ENCODE data around the gene BEND7.
"Not testable (repeated sequence)": the region's sequence is repeated elsewhere in the genome, so short reads cannot be mapped to it uniquely, and the experiment has no call there.

BEND7 gene

DNA sequence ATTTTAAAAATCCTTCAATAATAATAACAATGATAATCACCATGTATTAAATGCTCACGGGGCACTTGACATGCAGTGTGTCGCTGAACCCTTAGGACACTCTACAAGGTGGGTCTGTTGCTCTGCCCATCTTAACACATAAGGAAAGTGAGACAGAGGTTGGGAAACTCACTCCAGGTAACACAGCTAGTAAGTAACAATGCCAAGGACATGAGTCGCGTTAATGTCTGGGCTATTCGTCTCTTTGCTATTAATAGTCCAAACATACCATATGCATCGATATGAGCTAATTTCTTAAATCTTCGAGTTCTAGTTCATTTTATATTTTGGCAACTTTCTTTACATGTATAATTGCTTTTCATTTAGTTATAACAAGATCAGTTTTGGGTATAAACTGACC is 79.5 kb downstream of the BEND7 start:
- H3K9me3 ChIP-seq = no peaks in the 10 kb centered on the region
- peaks cover 3% of the 10 kb centered on the region for H3K36me3 ChIP-seq (replicated peaks)
- no peak for DNase-seq (ENCODE audit: low spot score in 2 of 2)
- in situ Hi-C loops (cut with MboI; ENCODE audit: low sequenced_read_pairs) = no loop called here
- H3K27me3 ChIP-seq (ENCODE audit: low read depth) = no peaks in the 10 kb centered on the region
- H3K4me3 ChIP-seq = no peak overlapping the region
- H3K4me1 ChIP-seq = no peaks in the 10 kb centered on the region

DNA sequence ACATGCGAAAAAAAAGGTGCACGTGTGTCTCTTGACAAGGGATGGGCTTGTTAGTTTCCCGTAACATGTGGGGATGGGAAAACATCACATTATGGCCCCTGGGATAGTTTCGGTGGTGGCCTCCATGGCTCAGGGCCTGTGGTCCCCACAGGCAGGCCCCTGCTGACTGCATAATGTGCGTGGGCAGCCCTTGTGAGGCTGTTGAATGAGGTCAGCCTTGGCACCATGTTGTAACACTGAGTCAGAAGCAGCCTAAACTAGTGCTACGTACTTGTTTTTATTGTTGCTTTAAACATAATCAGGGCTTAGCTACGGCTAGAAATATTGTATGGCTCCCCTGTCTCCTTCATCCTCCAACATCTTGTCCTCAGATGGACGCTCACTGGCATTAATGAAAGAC is 80.6 kb downstream of the BEND7 start:
- H3K27me3 ChIP-seq (ENCODE audit: low read depth) = no peaks in the 10 kb centered on the region
- in situ Hi-C loops (cut with MboI; ENCODE audit: low sequenced_read_pairs) = no loop called here
- H3K9me3 ChIP-seq = no peaks in the 10 kb centered on the region
- no peak for DNase-seq (ENCODE audit: low spot score in 2 of 2)
- H3K4me1 ChIP-seq = no peaks in the 10 kb centered on the region; the same call in 1 of the 2 replicates
- peaks cover 3% of the 10 kb centered on the region for H3K36me3 ChIP-seq (replicated peaks)
- no peak overlapping the region for H3K4me3 ChIP-seq

DNA sequence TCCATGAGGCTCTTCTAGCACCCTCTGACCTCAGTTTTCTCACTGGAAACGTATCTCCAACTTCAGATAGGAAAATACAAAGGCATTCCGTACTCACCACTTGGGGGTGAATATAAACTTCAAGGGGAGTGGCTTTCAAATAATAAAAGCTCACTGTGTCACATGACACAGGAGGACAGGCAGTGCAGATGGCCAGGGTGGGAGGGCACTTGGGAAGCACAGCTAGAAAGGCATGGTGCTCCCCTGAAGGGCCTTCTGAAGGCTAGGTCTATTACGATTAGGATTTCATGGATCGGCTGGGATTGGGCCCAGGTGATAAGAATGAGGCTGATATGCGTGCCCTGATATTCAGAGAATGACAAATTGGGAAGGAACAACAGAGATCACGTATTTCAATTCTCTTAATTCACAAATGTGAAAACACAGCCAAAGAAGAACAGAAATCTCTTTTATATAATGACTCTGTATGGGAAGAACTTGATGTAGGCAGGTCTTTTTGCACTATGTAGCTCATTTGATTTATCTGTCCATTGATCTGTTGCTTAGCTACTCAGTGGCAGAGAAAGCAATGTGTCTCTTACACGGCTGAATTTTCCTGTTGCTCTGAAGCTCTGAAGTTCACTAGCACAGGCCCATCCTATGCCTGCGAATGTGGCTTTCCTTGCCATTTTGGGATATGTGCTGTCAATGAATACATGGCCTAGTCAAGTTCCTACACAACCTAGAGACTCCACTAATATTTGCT is 83.0 kb downstream of the BEND7 start:
- Histone ChIP-seq H3K27me3 (ENCODE audit: low read depth) (no peaks in the 10 kb centered on the region), H3K4me1 (peaks cover 9% of the 10 kb centered on the region), H3K9me3 (no peaks in the 10 kb centered on the region), H3K36me3 (replicated peaks) (peaks cover 3% of the 10 kb centered on the region; the same call in 1 of the 2 replicates), H3K4me3 (no peak overlapping the region)
- DNase-seq (ENCODE audit: low spot score in 2 of 2) = no peak
- in situ Hi-C loops (cut with MboI; ENCODE audit: low sequenced_read_pairs) = no loop called here

DNA sequence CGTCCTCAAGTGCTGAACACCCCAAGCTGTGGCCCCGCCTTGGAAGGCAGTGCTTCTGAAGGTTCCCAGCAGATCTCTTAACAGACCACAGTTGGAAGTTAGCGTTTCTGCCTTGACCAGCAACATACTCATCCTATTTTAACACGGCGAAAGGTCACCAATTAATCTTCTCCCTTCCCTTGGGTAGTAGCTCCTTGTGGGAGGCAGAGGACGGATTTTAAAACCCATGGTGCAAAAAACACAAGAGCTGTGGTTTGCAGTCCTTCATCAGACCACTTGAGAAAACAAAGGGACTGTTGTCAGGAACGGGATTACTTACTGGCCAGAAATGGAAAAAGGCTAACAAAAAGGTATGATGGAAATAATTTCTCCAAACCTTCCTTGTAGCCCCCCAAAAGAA is 87.3 kb downstream of the BEND7 start:
- Histone ChIP-seq H3K36me3 (replicated peaks) (peaks cover 1% of the 10 kb centered on the region; the same call in 1 of the 2 replicates), H3K4me3 (no peak overlapping the region), H3K9me3 (no peaks in the 10 kb centered on the region), H3K4me1 (peaks cover 11% of the 10 kb centered on the region), H3K27me3 (ENCODE audit: low read depth) (no peaks in the 10 kb centered on the region)
- DNase-seq (ENCODE audit: low spot score in 2 of 2) = no peak
- in situ Hi-C loops (cut with MboI; ENCODE audit: low sequenced_read_pairs) = loop anchor here (5.0 kb wide), 1 partner anchor 64 kb away; no protein-coding TSS in a partner anchor

DNA sequence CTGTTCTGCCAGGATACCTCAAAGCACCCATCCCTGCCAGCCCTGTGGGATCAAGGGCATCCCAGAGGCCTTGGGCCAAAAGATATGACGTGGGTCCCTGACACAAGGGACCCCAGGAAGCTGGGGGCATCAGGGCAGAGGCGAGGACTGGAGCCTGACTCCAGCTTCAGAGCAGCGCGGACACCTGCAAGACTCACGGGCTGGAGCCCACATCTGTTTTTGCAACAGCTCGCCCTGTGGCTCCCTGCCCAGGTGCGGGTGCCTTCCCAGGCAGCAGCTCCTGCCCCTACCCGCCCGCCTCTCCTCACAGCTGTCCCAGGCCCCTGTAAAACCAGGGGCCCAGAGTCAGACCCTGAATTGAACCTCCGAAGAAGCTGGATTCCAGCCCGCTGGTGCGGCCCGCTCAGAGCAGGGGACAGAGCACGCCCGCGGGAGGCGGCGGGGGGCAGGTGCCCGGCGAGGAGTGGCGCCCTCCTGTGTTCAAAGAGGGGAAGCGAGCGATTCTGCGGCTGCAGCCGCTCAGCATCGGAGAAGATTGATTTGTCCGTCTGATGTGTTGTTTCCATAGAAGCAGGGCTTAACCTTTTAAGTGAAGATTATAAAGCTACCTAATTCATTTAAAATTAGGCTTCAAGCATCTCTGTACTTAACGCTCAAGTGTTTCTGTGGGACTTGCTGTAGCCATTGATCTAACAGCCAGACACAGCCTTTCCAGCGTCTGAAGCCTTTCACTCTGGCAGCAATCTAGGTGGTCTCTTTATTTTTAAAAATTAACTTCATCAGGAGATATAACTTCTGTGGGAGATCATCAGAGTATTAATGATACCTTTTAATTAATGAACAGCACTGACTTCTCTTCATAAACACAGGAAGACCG is 88.4 kb downstream of the BEND7 start:
- H3K4me1 ChIP-seq = peaks cover 11% of the 10 kb centered on the region
- DNase-seq (ENCODE audit: low spot score in 2 of 2) = peak; percentile 51 to 83
- H3K27me3 ChIP-seq (ENCODE audit: low read depth) = no peaks in the 10 kb centered on the region
- H3K4me3 ChIP-seq = peak overlapping the region; percentile 16; the same call in 1 of the 2 replicates
- no peaks in the 10 kb centered on the region for H3K9me3 ChIP-seq
- no peaks in the 10 kb centered on the region for H3K36me3 ChIP-seq (replicated peaks)
- in situ Hi-C loops (cut with MboI; ENCODE audit: low sequenced_read_pairs) = loop anchor here (5.0 kb wide), 1 partner anchor 63 kb away; no protein-coding TSS in a partner anchor

DNA sequence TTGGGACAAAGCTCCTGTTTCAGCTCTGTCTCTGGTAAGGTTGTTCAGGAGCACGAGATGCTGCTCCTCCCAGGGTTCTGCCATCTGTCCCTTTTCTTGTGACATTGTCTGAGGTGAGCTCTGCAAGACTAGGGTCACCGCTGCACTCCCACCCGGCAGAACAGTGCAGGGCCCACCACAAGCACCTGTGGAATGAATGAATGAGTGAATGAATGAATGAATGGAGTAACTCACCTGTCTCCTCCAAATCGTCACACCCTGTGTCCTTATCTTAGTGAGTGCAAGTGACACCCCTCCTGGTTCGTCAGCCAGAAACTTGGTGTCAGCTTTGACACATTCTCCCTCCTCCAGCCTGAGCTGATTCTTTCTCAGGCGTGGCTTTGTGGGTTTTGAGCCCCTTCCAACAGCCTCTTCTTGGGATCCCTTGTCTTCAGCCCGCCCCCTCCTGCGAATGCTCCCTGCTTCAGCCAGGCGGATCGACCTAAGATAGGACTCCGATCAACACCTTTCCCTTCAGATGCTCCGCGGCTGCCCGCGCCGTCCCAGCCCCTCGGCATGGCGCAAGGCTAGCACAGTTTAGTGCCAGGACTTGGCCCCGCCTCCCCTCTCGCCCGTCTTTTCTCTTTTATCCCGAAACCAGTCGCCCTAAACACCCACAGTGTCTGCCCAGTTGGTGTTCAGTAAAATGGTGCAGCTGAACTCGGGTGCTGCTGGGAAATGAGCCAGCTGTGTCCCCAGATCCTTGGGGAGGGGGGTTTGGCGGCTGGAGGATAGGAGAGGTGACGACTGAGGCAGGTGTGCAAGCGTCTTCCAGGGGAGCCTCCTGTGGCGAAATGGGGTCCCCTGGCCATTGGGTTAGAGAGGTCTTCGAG is 89.3 kb downstream of the BEND7 start:
- Histone ChIP-seq H3K27me3 (ENCODE audit: low read depth) (no peaks in the 10 kb centered on the region), H3K4me3 (no peak overlapping the region), H3K4me1 (peaks cover 11% of the 10 kb centered on the region), H3K36me3 (replicated peaks) (no peaks in the 10 kb centered on the region), H3K9me3 (no peaks in the 10 kb centered on the region)
- in situ Hi-C loops (cut with MboI; ENCODE audit: low sequenced_read_pairs) = loop anchor here (5.0 kb wide), 1 partner anchor 62 kb away; no protein-coding TSS in a partner anchor
- DNase-seq (ENCODE audit: low spot score in 2 of 2) = no peak

DNA sequence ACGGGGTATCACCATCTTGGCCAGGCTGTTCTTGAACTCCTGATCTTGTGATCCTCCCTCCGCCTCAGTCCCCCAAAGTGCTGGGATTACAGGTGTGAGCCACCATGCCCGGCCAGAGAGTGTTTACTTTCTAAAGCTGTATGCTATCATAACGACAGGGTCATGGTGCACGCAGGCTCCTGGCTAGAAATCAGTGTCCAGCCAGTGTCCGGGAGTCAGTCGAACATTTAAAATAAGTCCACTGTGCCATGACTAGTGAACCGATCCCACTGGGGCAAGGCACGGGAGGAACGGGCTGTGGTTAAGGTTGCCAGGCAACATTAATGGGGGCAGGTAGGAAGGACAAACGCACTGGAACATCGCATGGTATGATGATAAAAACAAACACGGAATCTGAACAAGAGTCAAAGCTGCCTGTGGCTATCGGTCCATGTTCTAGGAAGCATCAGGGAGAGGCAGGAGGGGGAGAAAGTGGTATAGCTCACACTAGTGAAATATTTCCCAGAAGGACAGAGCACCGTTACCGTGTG is 91.7 kb downstream of the BEND7 start:
- in situ Hi-C loops (cut with MboI; ENCODE audit: low sequenced_read_pairs) = no loop called here
- H3K9me3 ChIP-seq = no peaks in the 10 kb centered on the region
- H3K27me3 ChIP-seq (ENCODE audit: low read depth) = no peaks in the 10 kb centered on the region
- peaks cover 3% of the 10 kb centered on the region; the same call in 1 of the 2 replicates for H3K4me1 ChIP-seq
- no peak overlapping the region for H3K4me3 ChIP-seq
- no peak for DNase-seq (ENCODE audit: low spot score in 2 of 2)
- H3K36me3 ChIP-seq (replicated peaks) = no peaks in the 10 kb centered on the region

DNA sequence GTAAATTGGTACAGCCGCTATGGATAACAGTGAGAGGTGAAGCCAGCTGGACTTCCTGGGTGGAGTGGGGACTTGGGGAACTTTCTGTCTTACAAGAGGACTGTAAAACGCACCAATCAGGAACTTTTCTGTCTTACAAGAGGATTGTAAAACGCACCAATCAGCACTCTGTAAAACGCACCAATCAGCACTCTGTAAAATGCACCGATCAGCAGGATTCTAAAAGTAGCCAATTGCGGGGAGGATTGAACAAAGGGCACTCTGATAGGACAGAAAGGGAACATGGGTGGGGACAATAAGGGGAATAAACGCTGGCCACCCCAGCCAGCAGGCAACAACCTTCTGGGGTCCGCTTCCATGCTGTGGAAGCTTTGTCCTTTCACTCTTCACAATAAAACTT is 100.9 kb downstream of the BEND7 start:
- H3K4me1 ChIP-seq; H3K4me3 ChIP-seq; DNase-seq (ENCODE audit: low spot score in 2 of 2); H3K9me3 ChIP-seq; in situ Hi-C loops (cut with MboI; ENCODE audit: low sequenced_read_pairs); H3K36me3 ChIP-seq (replicated peaks): not testable (repeated sequence)
- H3K27me3 ChIP-seq (ENCODE audit: low read depth) = peaks cover 11% of the 10 kb centered on the region

DNA sequence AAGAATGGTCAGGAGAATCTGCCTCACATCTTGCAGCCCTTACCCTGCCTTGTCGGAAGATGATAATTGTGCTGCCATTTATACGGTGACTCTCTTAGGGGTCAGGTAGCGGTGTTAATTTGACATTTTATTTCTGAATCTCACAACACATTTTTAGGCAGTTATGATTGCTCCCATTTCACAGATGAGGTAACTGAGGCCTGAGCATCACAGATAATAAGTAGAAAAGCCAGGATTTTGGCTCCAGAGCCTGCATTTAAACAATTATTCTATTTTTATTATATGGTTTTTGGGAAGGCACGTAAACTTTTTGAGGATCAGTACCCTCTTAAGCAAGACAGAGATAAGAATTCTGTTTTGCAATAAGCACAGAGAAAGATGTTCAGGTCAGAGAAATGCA is 103.4 kb downstream of the BEND7 start:
- Histone ChIP-seq H3K9me3 (no peaks in the 10 kb centered on the region), H3K4me1 (no peaks in the 10 kb centered on the region), H3K4me3 (no peak overlapping the region), H3K36me3 (replicated peaks) (no peaks in the 10 kb centered on the region), H3K27me3 (ENCODE audit: low read depth) (peaks cover 11% of the 10 kb centered on the region)
- DNase-seq (ENCODE audit: low spot score in 2 of 2) = no peak
- in situ Hi-C loops (cut with MboI; ENCODE audit: low sequenced_read_pairs) = no loop called here

DNA sequence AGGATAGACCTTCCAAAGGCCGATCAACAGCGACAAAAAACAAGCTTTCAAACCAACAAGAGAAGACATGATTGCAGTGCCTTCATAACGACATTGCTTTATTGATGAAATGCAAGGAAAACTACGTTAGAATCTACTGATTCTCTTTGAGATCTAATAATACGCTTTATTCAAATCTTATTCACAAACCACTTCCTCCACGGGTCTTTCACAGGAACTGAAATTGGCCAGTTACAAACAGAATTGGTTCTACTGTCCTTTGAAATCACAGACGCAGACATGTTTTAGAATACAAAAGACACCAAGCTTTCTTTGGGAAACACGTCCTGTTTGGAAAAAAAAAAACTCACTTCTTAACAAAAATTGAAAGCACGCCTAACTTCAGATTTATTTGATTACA is 106.0 kb downstream of the BEND7 start:
- no peaks in the 10 kb centered on the region for H3K9me3 ChIP-seq
- no peak for DNase-seq (ENCODE audit: low spot score in 2 of 2)
- in situ Hi-C loops (cut with MboI; ENCODE audit: low sequenced_read_pairs) = no loop called here

DNA sequence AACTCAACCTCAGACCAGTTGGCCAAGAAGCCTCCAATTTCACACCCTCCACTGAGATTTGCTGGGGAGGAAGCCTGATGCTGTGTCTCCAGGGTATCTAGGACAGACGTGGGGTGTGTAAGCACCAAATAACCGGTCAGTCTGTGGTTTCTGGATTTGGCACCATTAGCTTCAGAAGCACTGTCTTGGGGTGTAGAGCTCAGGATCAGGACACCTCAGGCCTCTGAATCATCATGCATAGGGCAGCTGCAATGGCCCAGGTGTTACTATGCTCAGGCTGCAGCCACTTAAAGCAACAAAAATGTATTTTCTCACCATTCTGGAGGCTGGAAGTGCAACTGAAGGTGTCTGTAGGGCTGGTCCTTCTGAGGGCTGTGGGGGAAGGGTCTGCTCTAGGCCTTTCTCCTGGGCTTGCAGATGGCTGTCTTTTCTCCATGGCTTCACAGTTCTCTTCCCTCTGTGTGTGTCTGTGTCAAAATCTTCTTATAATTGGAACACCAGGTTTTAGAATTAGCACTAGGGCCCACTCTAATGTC is 107.4 kb downstream of the BEND7 start:
- DNase-seq (ENCODE audit: low spot score in 2 of 2) = no peak
- Histone ChIP-seq H3K9me3 (no peaks in the 10 kb centered on the region), H3K4me1 (no peaks in the 10 kb centered on the region), H3K36me3 (replicated peaks) (no peaks in the 10 kb centered on the region), H3K27me3 (ENCODE audit: low read depth) (peaks cover 6% of the 10 kb centered on the region; the same call in 1 of the 2 replicates), H3K4me3 (no peak overlapping the region)
- in situ Hi-C loops (cut with MboI; ENCODE audit: low sequenced_read_pairs) = no loop called here

More for the DNA sequence above, 106.0 kb downstream of the BEND7 start:
- no peaks in the 10 kb centered on the region for H3K36me3 ChIP-seq (replicated peaks)
- H3K4me3 ChIP-seq = no peak overlapping the region
- H3K4me1 ChIP-seq = no peaks in the 10 kb centered on the region
- H3K27me3 ChIP-seq (ENCODE audit: low read depth) = peaks cover 11% of the 10 kb centered on the region

DNA sequence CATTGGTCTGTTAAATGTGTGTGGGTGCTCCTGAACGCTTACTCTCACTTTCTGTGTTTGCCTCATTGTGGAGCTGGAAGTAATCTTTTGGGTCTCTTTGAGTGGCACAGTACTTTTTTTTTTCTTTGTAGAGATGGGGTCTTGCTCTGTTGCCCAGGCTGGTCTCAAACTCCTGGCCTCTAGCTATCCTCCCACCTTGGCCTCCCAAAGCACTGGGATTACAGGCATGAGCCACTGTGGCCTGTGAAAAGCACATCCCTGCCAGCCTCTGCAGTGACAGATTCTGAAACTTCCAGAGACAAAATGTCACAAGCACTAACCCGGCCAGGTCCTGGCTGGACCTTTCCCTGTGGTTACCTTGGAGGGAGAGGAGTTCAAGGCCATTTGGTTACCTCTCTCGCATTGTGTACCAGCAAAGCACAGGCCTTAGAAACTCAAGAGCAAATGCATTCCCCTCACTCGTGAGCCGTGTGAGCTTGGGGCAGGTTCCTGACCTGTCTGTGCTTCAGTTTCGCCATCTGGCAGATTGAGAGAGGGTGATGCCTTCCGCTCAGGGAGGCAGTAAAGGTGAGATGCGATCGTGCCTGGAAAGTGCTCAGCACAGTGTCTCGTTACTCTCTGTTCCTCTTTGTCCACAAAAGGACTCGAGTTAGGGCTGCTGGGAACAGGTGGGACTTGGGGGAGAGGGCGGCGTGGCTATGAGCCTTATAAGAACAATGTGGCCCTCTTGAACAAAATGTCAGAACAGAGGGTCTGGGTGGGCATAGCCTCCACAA is 108.1 kb downstream of the BEND7 start:
- Histone ChIP-seq H3K9me3 (no peaks in the 10 kb centered on the region), H3K4me1 (no peaks in the 10 kb centered on the region), H3K27me3 (ENCODE audit: low read depth) (peaks cover 2% of the 10 kb centered on the region; the same call in 1 of the 2 replicates), H3K36me3 (replicated peaks) (no peaks in the 10 kb centered on the region), H3K4me3 (no peak overlapping the region)
- DNase-seq (ENCODE audit: low spot score in 2 of 2) = no peak
- in situ Hi-C loops (cut with MboI; ENCODE audit: low sequenced_read_pairs) = no loop called here

Data from HAP-1 (cell line).